ENCODE results near the gene MDK.

GRCh38 chr11:46348566-46349401 is 32.7 kb upstream of the MDK start:
- TF ChIP-seq CTCF (IDR thresholded peaks at IDR 0.05) (no peak), POLR2A (IDR thresholded peaks at IDR 0.05) (no peak)
